Mammary epithelial cell (primary cell): ENCODE results near the gene ATG14.

Experiments
- EZH2 ChIP-seq: IDR thresholded peaks from 2 replicates; pipeline ENCODE4 v1.6.1; 2012; ENCODE audit warnings: low read length, inconsistent platforms, borderline replicate concordance
- TF ChIP-seq, protein P1 (sequence below), 2 donors: IDR thresholded peaks in 1 of 2; conservative IDR thresholded peaks in 1 of 2; 2 replicates each; pipeline ENCODE4 v1.5.1; 2011 to 2012; ENCODE audit warnings: inconsistent platforms in 2 of 2, low read length in 2 of 2, mild to moderate bottlenecking in 2 of 2, control low read depth in 1 of 2, low read depth in 1 of 2; ENCODE audit not compliant: insufficient read depth in 1 of 2; ENCODE audit errors: extremely low read depth in 1 of 2

DNA sequence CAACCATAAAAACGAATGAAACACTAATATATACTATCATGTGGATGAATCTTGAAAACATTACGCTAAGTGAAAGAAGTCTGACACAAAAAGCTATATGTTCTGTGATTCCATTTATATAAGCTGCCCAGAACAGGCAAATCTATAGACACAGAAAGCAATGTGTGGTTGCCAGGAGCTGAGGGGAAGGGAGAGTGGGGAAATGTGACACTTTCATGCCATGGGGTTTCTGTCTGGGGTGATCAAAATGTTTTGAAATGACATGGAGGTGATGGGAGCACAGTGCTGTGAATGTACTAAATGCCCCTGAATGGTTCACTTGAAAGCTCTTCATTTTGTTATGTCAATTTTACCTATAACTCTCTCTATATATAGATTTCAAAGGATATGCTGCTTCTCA is 30.1 kb downstream of the ATG14 start:
- TF ChIP-seq, protein P1, sequence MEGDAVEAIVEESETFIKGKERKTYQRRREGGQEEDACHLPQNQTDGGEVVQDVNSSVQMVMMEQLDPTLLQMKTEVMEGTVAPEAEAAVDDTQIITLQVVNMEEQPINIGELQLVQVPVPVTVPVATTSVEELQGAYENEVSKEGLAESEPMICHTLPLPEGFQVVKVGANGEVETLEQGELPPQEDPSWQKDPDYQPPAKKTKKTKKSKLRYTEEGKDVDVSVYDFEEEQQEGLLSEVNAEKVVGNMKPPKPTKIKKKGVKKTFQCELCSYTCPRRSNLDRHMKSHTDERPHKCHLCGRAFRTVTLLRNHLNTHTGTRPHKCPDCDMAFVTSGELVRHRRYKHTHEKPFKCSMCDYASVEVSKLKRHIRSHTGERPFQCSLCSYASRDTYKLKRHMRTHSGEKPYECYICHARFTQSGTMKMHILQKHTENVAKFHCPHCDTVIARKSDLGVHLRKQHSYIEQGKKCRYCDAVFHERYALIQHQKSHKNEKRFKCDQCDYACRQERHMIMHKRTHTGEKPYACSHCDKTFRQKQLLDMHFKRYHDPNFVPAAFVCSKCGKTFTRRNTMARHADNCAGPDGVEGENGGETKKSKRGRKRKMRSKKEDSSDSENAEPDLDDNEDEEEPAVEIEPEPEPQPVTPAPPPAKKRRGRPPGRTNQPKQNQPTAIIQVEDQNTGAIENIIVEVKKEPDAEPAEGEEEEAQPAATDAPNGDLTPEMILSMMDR (conservative IDR thresholded peaks at IDR 0.05 in 1 of 2, IDR thresholded peaks at IDR 0.05 in 1 of 2; ENCODE audit: extremely low read depth in 1 of 2, insufficient read depth in 1 of 2, low read depth in 1 of 2, low read length in 2 of 2) = no peak
- TF ChIP-seq EZH2 = no peak
